Measurements from ENCODE around the gene MVB12B. TPM values are rescaled to one million over a fixed set of nuclear protein-coding genes. Genes with fewer than 3 reads are reported as not detected.

Gene MVB12B
- total and polyA plus RNA-seq, 2 of the 8 experiments (the other 6 are each of a cell fraction or from before 2014, with no cell fraction given): 2.6 to 5.0 TPM

- Histone ChIP-seq H2BK5ac (ENCODE audit: low read depth, low read length) (no peak overlapping the region), H3K14ac (ENCODE audit: insufficient read length) (no peak overlapping the region), H2BK15ac (ENCODE audit: low read length) (no peak overlapping the region), H3K27me3 (replicated peaks in 1 of 4; ENCODE audit: control insufficient read depth in 3 of 4, extremely low read depth in 1 of 4, insufficient read depth in 3 of 4, low read length in 3 of 4) (no peaks in the 10 kb centered on the region), H4K20me1 (replicated peaks in 1 of 2; ENCODE audit: control insufficient read depth in 1 of 2, insufficient read depth in 2 of 2, low read length in 2 of 2) (no peaks in the 10 kb centered on the region), H3K23me2 (ENCODE audit: low read depth, low read length) (no peaks in the 10 kb centered on the region), H3K9me3 (ENCODE audit: insufficient read depth in 2 of 2, low read depth in 1 of 2, low read length in 1 of 2) (no peaks in the 10 kb centered on the region), H3K23ac (ENCODE audit: insufficient read length) (no peak overlapping the region), H2BK120ac (replicated peaks; ENCODE audit: low read depth, low read length) (no peak overlapping the region), H3K36me3 (ENCODE audit: control insufficient read depth in 2 of 4, insufficient read depth in 4 of 4, low read length in 3 of 4) (no peaks in the 10 kb centered on the region), H3K56ac (replicated peaks; ENCODE audit: insufficient read length, low read depth, low read length) (no peak overlapping the region), H3K79me2 (ENCODE audit: control insufficient read depth in 1 of 2, insufficient read depth in 2 of 2, low read length in 2 of 2) (no peaks in the 10 kb centered on the region), H3K4me2 (ENCODE audit: insufficient read depth in 1 of 2, low read depth in 2 of 2, low read length in 2 of 2) (no peak overlapping the region), H3K4me3 (ENCODE audit: extremely low read depth in 1 of 4, insufficient read depth in 2 of 4, low read depth in 3 of 4, low read length in 4 of 4) (no peak overlapping the region), H4K91ac (replicated peaks; ENCODE audit: insufficient read length, low read length) (no peak overlapping the region), H3K27ac (ENCODE audit: low read depth, low read length) (no peak overlapping the region), H3K4ac (replicated peaks; ENCODE audit: insufficient read length, low read depth, low read length) (no peak overlapping the region), H2BK12ac (ENCODE audit: low read depth, low read length) (no peak overlapping the region), H2AFZ (ENCODE audit: low read length) (no peak overlapping the region), H3K18ac (ENCODE audit: extremely low read depth, low read length) (no peak overlapping the region), H2BK20ac (ENCODE audit: low read length) (no peak overlapping the region), H4K5ac (ENCODE audit: insufficient read length, low read depth, low read length) (no peak overlapping the region), H2AK5ac (ENCODE audit: low read depth, low read length) (no peak overlapping the region), H4K8ac (ENCODE audit: extremely low read depth, insufficient read depth, low read length) (no peak overlapping the region), H3K4me1 (replicated peaks in 1 of 4; ENCODE audit: control insufficient read depth in 3 of 4, insufficient read depth in 4 of 4, low read length in 3 of 4) (peaks cover 0 to 11% (median 5%) of the 10 kb centered on the region in 4 experiments; a peak in 4 of 7 replicates), H3K79me1 (ENCODE audit: low read depth, low read length) (no peaks in the 10 kb centered on the region), H3K9ac (replicated peaks in 1 of 4; ENCODE audit: extremely low read depth in 1 of 4, low read depth in 3 of 4, low read length in 3 of 4) (no peak overlapping the region)
- DNase-seq (ENCODE audit: low read depth in 1 of 2, low spot score in 2 of 2) (no peak), FAIRE-seq (no peak)
- 93% methylated on average over 11 of the region's 11 CpGs; no CpG with 5 or more reads in 1 of the 2 experiments for WGBS, 2 experiments (ENCODE audit: extremely low coverage in 1 of 2, insufficient coverage in 1 of 2, insufficient read length in 1 of 2, insufficient replicate concordance in 2 of 2, low coverage in 1 of 2, low lambda C conversion rate in 2 of 2, missing lambda C conversion rate in 1 of 2)
- TF ChIP-seq RBBP5 (IDR thresholded peaks at IDR 0.05; ENCODE audit: borderline replicate concordance, low read depth, low read length): no peak
- no peak for TF ChIP-seq SIX5 (IDR thresholded peaks at IDR 0.05; ENCODE audit: low read depth, low read length)
- no peak for TF ChIP-seq MAX (IDR thresholded peaks at IDR 0.05)
- TF ChIP-seq HDAC6 (IDR thresholded peaks at IDR 0.05; ENCODE audit: low read depth, low read length): no peak
- no peak for TF ChIP-seq TBP (IDR thresholded peaks at IDR 0.05; ENCODE audit: low read depth, low read length)
- CTCF ChIA-PET (ENCODE audit: partially characterized antibody): interaction anchor here (1.3 to 3.9 kb wide), 2 partner anchors 8 to 60 kb away, joined by 5 to 10 read pairs; no protein-coding TSS in a partner anchor
- POLR2A ChIA-PET (ENCODE audit: partially characterized antibody): no interaction called here
Observed at GRCh38 chr9:126431077-126431742, 104.6 kb downstream of the MVB12B start.
